ENCODE measurements around the gene KCTD8.

DNA sequence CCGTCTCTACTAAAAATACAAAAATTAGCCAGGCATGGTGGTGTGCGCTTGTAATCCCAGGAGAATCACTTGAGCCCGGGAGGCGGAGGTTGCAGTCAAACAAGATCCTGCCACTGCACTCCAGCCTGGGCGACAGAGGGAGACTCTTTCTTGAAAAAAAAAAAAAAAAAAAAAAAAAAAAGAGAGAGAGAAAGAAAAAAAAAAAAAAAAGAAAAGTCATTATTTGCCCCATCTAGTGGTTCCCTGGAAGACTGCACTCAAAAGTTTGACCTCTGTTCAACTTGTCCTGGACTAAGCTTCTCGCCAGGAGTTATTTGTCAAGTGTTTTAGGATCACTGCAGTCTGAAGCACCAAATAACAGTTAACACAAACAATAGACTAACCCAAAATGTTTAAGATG lies 45.3 kb upstream of the KCTD8 start:
- TF ChIP-seq POLR2AphosphoS5 (IDR thresholded peaks at IDR 0.05) = no peak
- no peak for TF ChIP-seq RAD21 (conservative IDR thresholded peaks at IDR 0.05)
- TF ChIP-seq MXI1 (conservative IDR thresholded peaks at IDR 0.05; ENCODE audit: poor library complexity, severe bottlenecking) = no peak
